SU-DHL-6 (cell line): ENCODE data around the gene TLN1.

Experiments
- CTCF ChIP-seq: fragments of 200-600 bp; sonication (generic); IDR thresholded peaks from one replicate; pipeline ENCODE4 v1.5.1; 2017; ENCODE audit warnings: antibody characterized with exemption, mild to moderate bottlenecking, low read length, moderate library complexity; ENCODE audit not compliant: insufficient read depth, poor library complexity, severe bottlenecking
- EZH2phosphoT487 ChIP-seq: fragments of 200-600 bp; sonication (generic), shearing (Covaris generic); conservative IDR thresholded peaks from 2 replicates; pipeline ENCODE4 v1.6.1; 2018; ENCODE audit warnings: mild to moderate bottlenecking, antibody characterized with exemption, low read length, moderate library complexity, mixed read lengths

GRCh38 chr9:35781066-35781465 is 49.1 kb upstream of the TLN1 start:
- no peak for TF ChIP-seq EZH2phosphoT487
- TF ChIP-seq CTCF: no peak
